GM18868 (cell line): ENCODE data around the gene E2F2.
"Not testable (repeated sequence)": the region's sequence is repeated elsewhere in the genome, so short reads cannot be mapped to it uniquely, and the experiment has no call there.

Experiments used
- ATAC-seq: cut with Tn5 transposase; IDR thresholded peaks from one replicate; pipeline ENCODE4 v1.9.1; 2021; ENCODE audit warnings: mild to moderate bottlenecking, moderate library complexity; ENCODE audit not compliant: unreplicated experiment

Gene E2F2

DNA sequence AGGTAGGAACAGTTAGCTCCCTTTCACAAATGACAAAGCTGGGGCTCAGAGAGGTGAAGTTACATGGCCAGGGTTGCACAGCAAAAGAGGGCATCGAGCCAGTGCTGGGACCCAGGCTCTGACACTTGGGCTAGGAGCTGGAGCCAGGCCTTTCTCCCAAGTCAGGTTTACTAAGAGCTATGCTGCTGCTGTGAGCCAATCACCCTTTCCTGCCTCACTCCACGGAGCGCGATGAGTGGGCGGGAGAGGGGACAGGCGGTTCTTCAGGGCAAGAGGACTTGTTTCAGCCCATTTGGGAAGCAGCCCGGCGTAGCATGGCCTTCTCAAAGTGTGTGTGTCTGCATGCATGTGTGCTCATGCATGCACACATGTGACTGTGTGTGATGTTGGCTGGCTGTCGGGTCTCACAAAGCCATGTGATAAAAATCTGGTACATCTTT lies 17.7 kb upstream of the E2F2 start:
- no peak for ATAC-seq

DNA sequence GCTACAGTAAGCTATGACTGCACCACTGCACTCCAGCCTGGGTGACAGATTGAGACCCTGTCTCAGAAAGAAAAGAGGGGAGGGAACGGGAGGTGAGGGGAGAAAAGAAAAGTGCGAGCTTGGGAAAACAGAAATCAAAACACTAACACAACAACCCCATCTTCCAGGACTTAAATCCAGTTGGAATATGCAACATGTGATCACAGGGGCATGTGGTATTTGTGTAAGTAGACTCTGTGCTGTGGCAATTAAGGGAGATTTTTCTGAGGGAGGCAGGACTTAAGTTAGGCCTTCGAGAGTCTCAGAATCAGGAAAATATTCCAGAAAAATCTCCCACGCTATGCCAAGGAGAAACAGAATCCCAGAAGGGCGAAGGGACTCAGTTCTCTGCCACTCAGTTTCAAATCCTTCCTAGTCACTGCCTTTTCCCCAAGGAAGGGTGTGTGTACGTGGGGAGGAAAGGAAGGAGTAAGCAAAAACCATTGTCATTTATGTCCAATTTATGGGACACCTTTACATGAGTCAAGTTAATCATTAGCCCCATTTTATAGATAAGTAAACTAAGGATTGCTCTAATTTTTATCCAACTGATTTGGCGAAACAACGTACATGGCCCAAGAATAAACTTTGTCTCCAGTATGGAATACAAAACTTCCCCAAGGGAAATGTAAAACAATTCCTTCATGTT lies 16.0 kb upstream of the E2F2 start:
- ATAC-seq, result no peak

DNA sequence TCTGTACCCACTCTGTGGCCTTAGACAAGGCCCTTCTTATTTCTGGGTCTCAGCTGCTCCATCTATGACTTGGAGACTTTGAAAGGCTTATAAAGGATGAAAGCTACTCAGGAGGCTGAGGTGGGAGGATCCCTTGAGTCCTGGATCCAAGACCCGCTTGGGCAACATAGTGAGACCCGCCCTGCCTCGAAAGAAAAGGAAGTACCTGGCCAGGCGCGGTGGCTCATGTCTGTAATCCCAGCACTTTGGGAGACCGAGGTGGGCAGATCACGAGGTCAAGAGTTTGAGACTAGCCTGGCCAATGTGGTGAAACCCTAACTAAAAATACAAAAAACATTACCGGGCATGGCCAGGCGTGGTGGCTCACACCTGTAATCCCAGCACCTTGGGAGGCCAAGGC lies 14.8 kb upstream of the E2F2 start:
- no peak for ATAC-seq

DNA sequence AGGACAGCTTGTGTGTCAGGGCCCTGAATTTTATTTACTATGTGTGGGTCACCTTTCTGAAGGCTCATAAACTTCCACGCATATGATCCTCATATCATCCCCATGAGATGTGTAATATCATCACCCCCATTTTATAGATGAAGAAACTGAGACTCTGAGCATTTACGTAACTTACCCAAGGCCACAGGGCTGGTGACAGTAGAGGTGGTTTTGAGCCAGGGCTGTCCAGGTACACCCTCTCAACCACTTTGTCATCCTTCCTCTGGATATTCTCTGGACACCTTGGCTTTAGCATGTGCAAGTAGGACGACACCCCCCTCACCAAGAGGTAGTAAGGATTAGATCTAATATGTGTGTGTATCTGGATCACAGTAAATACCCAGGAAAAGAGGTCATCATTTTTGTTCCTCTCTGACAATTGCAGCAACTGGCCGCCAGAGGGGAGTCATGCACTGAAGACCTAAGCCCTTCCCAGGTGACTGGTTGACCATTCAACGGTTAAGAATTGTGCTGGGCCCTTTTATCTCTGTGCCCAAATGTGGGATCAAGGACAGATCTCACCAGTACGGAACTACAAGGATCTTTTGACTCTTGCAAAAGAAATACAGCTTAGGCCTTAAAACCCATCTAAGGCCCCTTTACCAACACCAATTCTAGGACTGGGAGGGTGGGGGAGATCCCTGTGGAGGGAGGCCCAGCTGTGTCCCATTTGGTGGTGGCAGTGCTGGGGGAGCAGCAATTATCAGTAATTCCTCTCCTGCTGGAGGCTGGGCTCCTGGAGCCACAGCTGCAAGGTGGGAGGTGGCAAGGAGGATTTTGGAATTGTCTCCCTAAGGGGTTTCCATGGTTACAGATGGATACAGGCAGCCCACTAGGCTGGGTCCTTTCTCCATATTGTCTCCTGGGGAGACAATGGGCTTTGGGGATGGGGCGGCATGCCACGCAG lies 13.7 kb upstream of the E2F2 start:
- no peak for ATAC-seq

DNA sequence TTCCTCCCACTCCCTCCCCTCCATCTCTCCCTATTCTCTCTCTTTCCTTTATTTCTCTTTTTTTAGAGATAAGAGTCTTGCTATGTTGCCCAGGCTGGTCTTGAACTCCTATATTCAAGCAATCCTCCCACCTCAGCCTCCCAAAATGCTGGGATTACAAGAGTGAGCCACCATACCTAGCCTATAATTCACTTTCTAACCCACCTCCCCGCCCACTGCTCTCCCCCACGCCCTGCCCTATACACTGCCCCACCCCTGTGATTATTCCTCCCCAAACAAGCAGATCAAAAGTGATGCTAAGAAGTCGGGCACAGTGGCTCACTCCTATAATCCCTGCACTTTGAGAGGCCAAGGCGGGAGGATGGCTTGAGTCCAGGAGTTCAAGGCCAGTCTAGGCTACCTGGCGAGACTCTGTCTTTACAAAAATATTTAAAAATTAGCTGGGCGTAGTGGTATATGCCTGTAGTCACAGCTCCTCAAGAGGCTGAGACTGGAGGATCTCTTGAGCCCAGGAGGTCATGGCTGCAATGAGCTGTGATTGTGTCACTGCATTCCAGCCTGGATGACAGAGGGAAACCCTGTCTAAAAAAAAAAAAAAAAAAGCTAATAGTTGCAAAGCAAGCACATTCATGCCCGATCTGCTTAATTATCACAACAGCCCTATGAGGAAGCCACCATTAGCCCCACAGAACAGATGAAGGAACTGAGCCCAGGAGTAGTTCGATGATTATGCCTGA lies 12.8 kb upstream of the E2F2 start:
- ATAC-seq, result no peak

DNA sequence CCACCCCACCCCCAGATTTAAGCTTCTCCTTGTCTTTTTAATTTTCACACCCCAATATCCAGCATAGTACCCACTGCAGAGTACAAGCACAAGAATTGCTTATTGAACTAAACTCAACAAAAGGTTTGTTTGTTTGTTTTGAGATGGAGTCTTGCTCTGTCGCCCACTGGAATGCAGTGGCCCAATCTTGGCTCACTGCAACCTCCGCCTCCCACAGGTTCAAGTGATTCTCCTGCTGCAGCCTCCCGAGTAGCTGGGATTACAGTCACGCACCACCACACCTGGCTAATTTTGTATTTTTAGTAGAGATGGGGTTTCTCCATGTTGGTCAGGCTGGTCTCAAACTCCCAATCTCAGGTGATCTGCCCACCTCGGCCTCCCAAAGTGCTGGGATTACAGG lies 11.9 kb upstream of the E2F2 start:
- not testable (repeated sequence) for ATAC-seq

DNA sequence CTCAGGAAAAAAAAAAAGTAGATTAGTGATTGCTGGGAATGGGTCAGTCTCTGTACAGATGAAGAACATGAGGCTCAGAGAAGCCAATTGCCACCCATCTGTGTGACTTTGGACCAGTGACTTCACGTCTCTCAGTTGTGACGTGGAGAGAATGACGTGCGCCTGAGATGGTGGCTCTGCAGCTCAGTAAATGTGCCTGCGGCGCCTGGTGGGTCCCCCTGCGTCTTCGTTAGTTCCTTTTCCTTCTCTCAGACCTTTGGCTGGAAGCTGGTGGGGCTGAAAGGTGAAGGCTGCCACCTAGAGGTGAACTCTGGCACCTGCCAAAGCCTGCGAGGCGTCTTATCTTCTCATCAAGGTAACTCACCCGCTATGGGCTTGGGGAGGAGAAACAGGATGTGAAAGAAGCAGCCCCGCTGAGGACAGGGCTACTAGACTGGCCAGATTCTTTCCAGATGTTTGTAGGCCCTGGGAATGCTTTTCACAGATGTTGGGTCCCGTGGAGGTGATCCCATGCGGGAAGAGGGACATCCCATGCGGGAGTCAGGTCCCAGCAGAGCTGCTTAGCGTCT lies 8.7 kb upstream of the E2F2 start:
- peak; percentile 71 for ATAC-seq

DNA sequence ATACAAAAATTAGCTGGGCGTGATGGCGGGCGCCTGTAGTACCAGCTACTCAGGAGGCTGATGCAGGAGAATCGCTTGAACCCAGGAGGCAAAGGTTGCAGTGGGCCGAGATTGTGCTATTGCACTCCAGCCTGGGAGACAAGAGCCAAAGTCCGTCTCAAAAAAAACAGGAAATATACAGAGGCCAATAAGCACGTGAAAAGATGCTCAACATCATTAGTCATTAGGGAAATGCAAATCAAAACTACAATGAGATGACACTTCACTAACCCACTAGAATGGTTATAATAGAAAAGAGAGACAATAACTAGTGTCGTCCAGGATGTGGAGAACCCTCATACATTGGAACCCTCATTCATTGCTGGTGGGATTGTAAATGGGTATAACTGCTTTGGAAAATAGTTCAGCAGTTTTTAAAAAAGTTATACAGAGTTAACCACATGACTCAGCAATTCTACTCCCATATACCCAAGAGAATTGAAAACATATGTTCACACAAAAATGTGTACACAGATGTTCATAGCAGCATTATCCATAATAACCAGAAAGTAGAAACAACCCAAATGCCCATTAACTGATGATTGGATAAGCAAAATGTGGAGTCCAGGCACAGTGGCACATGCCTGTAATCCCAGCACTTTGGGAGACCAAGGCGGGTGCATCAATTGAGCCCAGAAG lies 6.4 kb upstream of the E2F2 start:
- ATAC-seq, result no peak

DNA sequence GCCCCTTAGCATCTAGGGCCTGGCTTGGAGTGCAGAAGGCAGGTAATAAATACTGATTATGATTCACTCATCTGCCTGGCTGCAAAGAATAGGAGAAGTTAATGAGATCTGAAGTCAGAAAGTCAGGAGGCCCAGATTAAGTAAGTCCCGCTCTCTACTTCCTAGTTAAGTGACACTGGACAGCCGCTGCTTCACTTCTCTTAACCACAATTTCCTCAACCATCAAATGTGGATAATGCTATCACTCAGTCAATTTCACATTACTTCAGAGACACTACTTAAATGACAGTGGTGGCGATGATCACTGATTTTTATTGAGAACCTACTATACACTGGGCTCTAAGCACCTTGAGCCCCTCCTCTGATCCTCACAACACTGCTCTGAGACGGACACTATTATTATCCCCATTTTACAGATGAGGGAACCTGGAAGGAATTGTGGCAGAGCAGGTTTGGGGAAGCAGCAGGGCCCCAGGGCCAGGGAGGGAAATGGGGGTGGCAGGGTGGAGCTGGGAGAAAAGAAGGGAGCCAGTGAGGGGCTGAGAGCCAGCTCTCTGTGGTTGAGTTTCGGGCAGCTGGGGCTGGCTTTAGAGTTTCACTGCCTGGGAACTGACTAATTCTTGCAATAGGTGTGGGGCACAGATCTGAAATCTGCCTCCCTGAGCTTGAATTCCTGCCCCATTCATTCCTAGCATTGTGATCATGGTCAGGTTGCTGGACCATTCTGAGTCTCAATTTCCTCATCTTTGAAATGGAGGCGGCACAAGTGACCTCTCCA lies 2.4 kb upstream of the E2F2 start:
- ATAC-seq, result no peak

DNA sequence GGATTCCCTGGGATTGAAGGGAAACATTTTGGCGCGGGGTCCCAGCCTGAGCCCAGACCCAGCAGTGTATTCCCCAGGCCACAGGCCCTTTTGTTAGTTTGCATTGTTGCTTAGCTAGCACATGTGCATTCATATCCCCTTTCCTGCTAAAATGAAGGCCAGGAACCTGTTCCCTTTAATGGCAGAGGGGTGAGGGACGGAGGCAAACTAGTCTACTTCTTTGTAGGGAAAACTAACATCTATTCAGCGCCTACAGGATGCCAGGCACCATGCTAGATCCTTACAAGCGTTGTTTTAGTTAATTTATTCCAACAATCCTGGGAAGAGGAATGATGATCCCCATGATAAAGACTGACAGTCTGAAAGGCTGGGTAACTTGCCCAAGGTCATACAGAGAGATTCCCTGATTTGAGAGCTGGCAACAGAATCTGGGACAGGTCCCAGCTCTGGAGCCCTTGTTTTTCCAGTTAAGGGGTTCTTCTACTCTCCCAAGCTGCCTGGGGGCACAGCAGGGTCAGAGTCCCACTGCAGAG lies 595 bp upstream of the E2F2 start:
- ATAC-seq, result no peak

DNA sequence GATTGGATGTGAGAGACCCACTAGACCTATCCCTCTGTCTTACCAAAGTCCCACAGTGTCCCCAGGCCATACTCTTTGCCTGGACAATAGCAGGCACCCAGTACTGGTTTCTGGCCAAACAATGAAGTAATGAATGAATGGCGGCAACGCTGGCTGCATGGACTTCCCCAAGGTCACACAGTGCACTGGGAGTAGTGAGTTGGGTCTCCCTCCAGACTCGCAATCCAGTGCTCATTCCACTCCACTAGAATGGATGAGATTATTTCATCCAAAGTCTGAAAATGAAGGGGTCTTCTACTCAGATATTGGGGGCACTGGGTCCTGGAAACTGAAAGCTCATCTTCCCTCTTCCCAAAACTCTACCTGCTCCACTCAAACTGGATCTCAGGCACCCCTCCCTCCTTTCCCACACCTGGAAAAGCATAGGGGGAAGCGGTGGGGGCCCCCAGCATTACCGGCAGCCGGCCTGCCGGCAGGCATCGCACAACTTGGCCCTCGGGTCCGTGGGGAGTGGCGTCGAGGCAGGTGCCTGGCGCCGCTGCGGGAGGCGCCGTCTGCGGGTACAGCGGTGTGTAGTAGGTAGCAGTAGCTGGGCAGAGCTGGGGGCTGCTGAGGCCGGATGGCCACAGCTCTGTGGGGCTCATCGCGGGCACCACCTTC lies 816 bp downstream of the E2F2 start:
- ATAC-seq, result no peak

DNA sequence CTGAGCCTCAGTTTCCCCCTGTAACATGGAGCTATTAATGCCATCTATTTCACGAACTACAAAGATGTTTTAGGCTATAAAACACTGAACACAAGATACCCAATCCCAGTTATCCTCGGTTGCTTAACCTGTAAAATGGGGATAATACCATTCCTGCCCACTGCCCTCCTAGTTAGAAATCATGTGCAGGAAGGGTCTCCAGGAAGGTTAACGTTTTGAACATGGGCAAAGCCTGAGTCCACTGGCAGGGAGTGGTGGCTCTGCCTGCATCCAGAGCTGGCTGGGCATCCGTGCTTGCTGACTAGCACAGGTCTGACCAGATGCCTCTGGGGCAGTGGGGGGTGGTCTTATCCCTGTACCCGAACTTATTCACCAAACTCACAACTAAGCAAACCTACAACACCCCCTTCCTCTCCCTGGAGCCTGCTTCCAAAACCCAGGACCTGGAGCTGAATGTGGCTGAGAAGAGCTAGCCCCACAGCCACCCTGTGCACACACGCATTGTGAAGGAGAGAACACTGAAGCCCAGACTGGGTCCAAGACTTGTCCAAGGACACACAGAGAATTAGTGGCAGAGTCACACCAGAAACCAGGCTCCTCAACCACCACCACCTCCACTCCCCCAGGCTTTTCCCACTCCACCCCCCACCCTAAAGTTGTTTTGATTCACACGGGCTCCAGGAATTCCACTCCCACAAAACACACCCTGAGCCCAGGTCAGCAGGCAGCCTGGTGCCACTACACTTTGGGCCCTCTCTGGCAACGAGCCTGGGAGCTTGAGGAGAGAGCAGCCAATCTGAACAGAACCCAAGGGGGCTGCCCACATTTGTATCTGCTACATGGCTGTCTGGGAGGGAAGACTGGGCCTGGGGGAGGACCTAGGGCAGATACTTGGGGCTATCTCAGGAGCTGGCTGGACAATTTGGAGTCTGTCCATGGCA lies 1.6 kb downstream of the E2F2 start:
- no peak for ATAC-seq

DNA sequence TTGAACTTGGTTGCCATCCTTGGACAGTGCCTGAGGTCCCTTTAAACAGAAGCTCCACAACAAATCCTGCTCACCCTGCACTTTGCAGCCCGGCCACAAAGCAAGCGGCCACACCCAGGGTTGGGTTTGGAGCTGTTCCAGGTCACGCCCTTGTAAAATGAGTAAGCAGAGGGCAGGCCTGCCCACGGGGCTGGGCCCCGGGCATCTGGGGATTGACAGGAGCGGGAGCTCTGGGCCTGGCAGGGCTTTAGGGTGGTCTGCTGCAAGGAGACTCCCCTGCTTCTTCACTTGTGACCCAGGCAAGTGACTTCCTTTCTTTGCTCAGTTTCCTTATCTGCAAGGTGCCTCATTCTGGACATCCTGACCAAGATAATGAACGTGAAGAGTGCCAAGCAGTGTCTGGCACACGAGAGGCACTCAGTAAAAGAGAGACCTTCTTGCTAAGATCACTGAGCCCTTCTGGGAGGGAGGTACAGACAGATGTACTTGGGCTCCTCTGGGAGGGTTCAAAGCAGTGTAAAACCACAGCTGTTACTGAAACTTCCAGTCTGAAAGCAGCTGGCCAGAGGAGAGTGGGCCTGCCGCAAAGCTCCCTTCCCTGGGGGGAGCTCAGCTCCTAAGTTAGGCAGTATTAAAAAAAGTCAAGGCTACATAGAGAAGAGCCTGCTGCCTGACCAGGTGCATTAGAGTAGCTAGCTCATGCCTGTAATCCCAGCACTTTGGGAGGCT lies 2.6 kb downstream of the E2F2 start:
- peak; percentile 44 for ATAC-seq

DNA sequence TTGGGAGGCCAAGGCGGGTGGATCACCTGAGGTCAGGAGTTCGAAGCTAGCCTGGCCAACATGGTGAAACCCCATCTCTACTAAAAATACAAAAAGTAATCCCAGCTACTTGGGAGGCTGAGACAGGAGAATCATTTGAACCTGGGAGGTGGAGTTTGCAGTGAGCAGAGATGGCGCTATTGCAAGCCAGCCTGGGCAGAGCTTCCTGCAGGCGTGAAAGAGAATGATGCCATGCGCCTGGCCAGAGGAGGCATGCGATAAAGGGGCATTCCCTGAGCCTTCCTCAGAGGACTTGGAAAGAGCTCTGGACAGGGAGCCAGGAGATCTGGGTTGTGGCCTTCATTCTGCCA lies 3.2 kb downstream of the E2F2 start:
- no peak for ATAC-seq

DNA sequence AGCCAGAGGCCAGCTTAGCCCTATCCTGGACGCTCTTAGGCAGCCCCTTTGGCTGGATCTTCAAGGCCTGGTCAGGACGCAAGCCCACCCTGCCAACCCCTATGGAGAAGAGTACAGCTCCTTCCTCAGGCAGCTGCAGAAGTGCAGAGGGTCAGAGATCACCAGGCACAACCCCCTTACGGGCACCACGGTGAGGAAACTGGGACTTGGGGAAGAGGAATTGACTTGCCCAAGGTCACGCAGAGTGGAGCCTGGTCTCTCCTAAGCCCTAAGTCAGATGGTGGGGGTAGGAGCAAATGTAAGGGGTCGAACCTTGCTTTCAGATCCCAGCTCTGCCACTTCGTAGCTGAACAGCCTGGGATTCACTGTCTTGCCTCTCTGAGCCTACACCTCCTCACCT lies 3.7 kb downstream of the E2F2 start:
- no peak for ATAC-seq

DNA sequence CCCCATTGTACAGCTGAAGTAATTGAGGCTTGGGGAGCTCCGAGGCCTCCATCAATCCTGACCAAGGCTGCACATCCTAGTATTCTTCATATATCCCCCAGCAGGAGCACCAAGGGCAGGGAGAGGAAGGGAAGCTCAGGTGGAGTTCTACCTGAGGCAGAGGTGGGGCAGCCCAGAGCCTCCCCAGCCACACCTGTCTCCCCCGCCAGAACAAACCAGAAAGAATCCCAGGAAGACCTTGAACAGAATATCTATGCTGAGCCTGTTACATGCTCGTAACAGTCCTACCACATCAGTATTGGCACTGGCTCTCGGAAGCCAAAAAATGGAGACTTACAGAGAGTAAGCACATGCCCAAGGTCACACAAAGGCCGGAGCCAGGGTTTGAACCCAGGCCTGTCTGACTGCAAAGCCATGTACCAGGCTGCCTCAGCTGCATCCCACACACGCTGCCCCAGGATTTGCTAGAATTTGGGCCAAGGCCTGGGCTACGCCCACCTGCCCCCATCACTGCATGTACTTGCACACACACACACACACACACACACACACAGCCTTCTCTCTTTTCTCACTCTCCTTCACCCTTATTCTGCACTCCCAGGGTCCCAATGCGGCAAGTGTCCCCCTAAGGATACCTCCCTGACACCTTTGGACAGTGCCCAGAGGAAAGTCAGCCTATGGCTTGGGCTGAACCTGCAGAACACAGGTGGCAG lies 4.5 kb downstream of the E2F2 start:
- no peak for ATAC-seq
